Right lobe of liver (tissue), 6 donors: Measurements from ENCODE around the gene PSMC4. TPM values are rescaled to one million over a fixed set of nuclear protein-coding genes. Genes with fewer than 3 reads are reported as not detected.

ENCODE experiments used
- ATAC-seq, 4 donors: fragments of 200-7000 bp; cut with Tn5 transposase; one replicate each; pipeline ENCODE4 v1.9.1; 2020; ENCODE audit warnings: mild to moderate bottlenecking in 4 of 4, moderate library complexity in 4 of 4
- DNase-seq, 3 donors: peaks; one replicate each; pipeline ENCODE4 v3.0.0-alpha.2; 2020
- H3K27ac ChIP-seq, 3 donors: fragments of 200-600 bp; one replicate each; pipeline ENCODE4 v1.8.0; 2022
- H3K27me3 ChIP-seq, 2 donors: fragments of 200-600 bp; one replicate each; pipeline ENCODE4 v1.8.0; 2022
- H3K36me3 ChIP-seq, 4 donors: fragments of 200-600 bp; sonication (generic) in 1 of 4; one replicate each; pipeline versions ENCODE4 v1.5.1 to v1.8.0; 2017 to 2022; ENCODE audit warnings: control low read depth in 1 of 4
- H3K4me1 ChIP-seq, 4 donors: fragments of 200-600 bp; sonication (generic) in 1 of 4; one replicate each; pipeline versions ENCODE4 v1.5.1 to v1.8.0; 2017 to 2022; ENCODE audit warnings: control low read depth in 1 of 4
- H3K4me3 ChIP-seq, 3 donors: fragments of 200-600 bp; one replicate each; pipeline ENCODE4 v1.8.0; 2022
- H3K9me3 ChIP-seq, 4 donors: fragments of 200-600 bp; sonication (generic) in 1 of 4; one replicate each; pipeline versions ENCODE4 v1.5.1 to v1.8.0; 2017 to 2022; ENCODE audit warnings: control low read depth in 1 of 4
- POLR2A ChIP-seq: fragments of 450-650 bp; IDR thresholded peaks from one replicate; pipeline ENCODE4 v1.6.1; 2017; ENCODE audit warnings: antibody characterized with exemption, mild to moderate bottlenecking
- WGBS: methylation state at CpG from one replicate; pipeline ENCODE4 v1.1.6; 2018; ENCODE audit warnings: low coverage, low lambda C conversion rate; ENCODE audit not compliant: insufficient coverage; ENCODE audit errors: missing lambda C conversion rate; 5-methylcytosine and 5-hydroxymethylcytosine counted together
- intact Hi-C, 2 donors: fragments of 100-400 bp; cut with DNase I; formaldehyde crosslinking; loops; one replicate each; pipeline versions ENCODE4 v1.11.2 to v1.14.1; 2022
- total RNA-seq, 6 experiments: library from RNA; depleted of rRNA in 2 of 6; stranded (reverse); fragments of >200 nt in 2 of 6; fragmentation: NEBNext Ultra II Directional in 3 of 6; extraction: Animal tissue kit (Norgen Biotek cat#: 25700) in 3 of 6; gene quantifications; one replicate each; pipeline versions ENCODE4 v1.1.0 to v1.2.4, GENCODE V29; 2016 to 2023
- TF ChIP-seq, protein P1 (sequence below), 4 donors: fragments of 200-600 bp in 3 of 4; fragments of 450-650 bp in 1 of 4; IDR thresholded peaks; one replicate each; pipeline versions ENCODE4 v1.5.1 to v1.8.0; 2016 to 2022; ENCODE audit warnings: antibody characterized with exemption in 4 of 4, mild to moderate bottlenecking in 2 of 4
- donor health status: DM: no; HTN: yes; CAD: no.
- donor health status: DM: no; HTN: no; CAD: no.
- donor health status: DM: no; HTN: no; CAD: no.
- donor health status: DM: no; HTN: yes; CAD: no.
- donor health status: DM: no; HTN: yes; CAD: no.

Gene PSMC4
- total RNA-seq, 6 experiments from 2014 or later, result 40.0 to 106 (median 52.5) TPM

GRCh38 chr19:39943586-39943985 is 27.4 kb upstream of the PSMC4 start:
- DNase-seq, result no peak
- 76% methylated on average over 5 of the region's 7 CpGs for WGBS
- no peaks in the 10 kb centered on the region for H3K36me3 ChIP-seq
- no peak overlapping the region for H3K27ac ChIP-seq
- H3K27me3 ChIP-seq, result no peaks in the 10 kb centered on the region
- no peak overlapping the region for H3K4me3 ChIP-seq
- H3K9me3 ChIP-seq, result no peaks in the 10 kb centered on the region
- TF ChIP-seq, protein P1, sequence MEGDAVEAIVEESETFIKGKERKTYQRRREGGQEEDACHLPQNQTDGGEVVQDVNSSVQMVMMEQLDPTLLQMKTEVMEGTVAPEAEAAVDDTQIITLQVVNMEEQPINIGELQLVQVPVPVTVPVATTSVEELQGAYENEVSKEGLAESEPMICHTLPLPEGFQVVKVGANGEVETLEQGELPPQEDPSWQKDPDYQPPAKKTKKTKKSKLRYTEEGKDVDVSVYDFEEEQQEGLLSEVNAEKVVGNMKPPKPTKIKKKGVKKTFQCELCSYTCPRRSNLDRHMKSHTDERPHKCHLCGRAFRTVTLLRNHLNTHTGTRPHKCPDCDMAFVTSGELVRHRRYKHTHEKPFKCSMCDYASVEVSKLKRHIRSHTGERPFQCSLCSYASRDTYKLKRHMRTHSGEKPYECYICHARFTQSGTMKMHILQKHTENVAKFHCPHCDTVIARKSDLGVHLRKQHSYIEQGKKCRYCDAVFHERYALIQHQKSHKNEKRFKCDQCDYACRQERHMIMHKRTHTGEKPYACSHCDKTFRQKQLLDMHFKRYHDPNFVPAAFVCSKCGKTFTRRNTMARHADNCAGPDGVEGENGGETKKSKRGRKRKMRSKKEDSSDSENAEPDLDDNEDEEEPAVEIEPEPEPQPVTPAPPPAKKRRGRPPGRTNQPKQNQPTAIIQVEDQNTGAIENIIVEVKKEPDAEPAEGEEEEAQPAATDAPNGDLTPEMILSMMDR (IDR thresholded peaks at IDR 0.05), result no peak
- TF ChIP-seq POLR2A, result no peak
- H3K4me1 ChIP-seq, result peaks cover 0 to 13% (median 6%) of the 10 kb centered on the region in 4 donors
- no peak for ATAC-seq
- intact Hi-C loops, result no loop called here

DNA sequence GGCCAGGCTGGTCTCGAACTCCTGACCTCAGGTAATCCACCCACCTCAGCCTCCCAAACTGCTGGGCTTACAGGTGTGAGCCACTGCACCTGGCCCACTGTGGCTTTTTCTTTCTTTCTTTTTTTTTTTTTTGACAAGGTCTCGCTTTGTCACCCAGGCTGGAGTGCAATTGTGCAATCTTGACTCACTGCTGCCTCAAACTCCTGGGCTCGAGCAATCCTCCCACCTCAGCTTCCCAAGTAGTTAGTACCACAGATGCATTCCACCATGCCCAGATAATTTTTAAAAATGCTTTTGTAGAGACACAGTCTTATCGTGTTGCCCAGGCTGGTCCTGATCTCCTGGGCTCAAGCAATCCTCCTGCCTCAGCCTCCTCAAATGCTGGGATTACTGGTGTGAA is 24.4 kb upstream of the PSMC4 start:
- Histone ChIP-seq H3K36me3 (no peaks in the 10 kb centered on the region), H3K9me3 (no peaks in the 10 kb centered on the region), H3K4me1 (peaks cover 0 to 13% (median 6%) of the 10 kb centered on the region in 4 donors), H3K27ac (no peak overlapping the region), H3K4me3 (no peak overlapping the region), H3K27me3 (no peaks in the 10 kb centered on the region)
- intact Hi-C loops, result no loop called here
- no peak for ATAC-seq
- TF ChIP-seq POLR2A, result no peak
- TF ChIP-seq, protein P1 (IDR thresholded peaks at IDR 0.05), result no peak
- no peak for DNase-seq
- 49% methylated on average over 4 of the region's 4 CpGs for WGBS

DNA sequence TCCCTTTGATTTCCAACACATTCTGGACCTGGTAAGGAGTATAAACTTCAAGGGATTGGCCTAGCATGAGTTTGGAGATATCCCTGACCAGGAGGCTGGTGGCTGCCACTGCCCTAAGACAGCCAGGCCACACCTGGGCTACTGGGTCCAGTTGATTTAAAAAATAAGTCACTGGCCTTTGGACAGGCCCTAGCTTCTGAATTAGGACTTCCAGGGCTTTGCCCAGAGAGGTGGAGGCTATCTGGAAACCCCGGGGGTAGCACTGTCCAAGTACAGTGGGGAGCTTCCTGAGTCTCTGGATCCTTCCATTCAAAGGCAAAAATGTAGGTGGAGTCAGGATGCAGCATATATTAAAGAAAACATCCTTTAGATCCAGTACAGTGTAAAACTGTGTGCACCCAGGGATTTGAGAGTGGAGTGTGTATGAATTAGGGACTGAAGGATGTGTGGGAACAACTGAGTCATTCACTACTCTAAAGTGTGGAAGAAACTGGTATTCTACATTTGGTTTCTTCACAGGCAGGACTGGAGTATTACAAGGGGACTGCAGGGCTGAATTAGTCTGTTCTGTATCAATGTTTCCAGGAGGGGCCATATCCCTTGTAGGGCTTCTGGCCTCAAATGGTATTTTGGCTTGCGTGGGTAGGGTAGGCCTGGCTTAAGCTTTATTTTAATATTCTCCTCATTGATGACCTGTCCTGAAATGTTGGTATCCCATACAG is 21.8 kb upstream of the PSMC4 start:
- no peaks in the 10 kb centered on the region for H3K27me3 ChIP-seq
- DNase-seq (no peak), ATAC-seq (no peak)
- TF ChIP-seq POLR2A, result no peak
- TF ChIP-seq, protein P1 (IDR thresholded peaks at IDR 0.05), result no peak
- H3K4me3 ChIP-seq, result no peak overlapping the region
- intact Hi-C loops, result no loop called here
- H3K9me3 ChIP-seq, result no peaks in the 10 kb centered on the region
- H3K4me1 ChIP-seq, result peaks cover 0 to 6% (median 3%) of the 10 kb centered on the region in 4 donors
- H3K27ac ChIP-seq, result no peak overlapping the region
- WGBS, result 100% methylated on average over 1 of the region's 2 CpGs
- H3K36me3 ChIP-seq, result no peaks in the 10 kb centered on the region

DNA sequence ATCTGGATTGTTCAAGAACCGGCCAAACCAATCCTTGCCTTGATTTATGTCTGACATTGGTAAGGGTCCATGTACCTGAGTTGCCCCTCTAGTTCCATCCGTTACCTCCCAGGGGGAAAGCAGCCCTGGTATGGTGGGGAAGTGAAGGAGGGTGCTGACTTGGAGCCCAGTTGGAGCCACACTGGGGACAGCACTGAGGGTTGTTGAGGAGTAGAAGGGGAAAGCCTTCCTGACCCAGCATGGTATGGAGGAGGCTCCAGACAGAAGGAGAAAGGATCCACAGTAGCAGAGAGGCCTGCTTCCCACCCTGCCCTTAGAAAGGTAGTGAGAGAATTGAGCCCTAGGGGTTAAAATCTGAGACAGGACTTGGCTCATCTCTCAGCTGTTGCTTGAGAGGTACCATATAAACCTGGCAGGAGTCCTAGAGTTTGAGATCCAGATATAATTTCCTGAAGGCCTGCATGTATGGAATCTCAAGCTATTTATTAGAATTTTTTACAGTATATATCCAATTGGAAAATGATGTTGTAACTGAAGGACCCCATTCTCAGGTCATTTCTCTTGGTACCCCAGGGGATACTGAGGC is 19.8 kb upstream of the PSMC4 start:
- ATAC-seq, result no peak
- no peaks in the 10 kb centered on the region for H3K27me3 ChIP-seq
- no peaks in the 10 kb centered on the region for H3K4me1 ChIP-seq
- H3K27ac ChIP-seq, result no peak overlapping the region
- H3K4me3 ChIP-seq, result no peak overlapping the region
- intact Hi-C loops, result no loop called here
- no peaks in the 10 kb centered on the region for H3K36me3 ChIP-seq
- TF ChIP-seq POLR2A, result no peak
- TF ChIP-seq, protein P1 (IDR thresholded peaks at IDR 0.05), result no peak
- WGBS, result 75% methylated on average over 1 of the region's 2 CpGs
- H3K9me3 ChIP-seq, result no peaks in the 10 kb centered on the region
- DNase-seq, result no peak
